DOHH2 (cell line): Measurements from ENCODE around the gene CHPF.

ENCODE experiments used
- EZH2phosphoT487 ChIP-seq: fragments of 200-600 bp; sonication (generic); IDR thresholded peaks from 2 replicates; pipeline ENCODE4 v1.6.1; 2017; ENCODE audit warnings: borderline replicate concordance, mild to moderate bottlenecking, antibody characterized with exemption, low read length, moderate library complexity, mixed read lengths
- TF ChIP-seq, protein P1 (sequence below): fragments of 200-600 bp; sonication (generic); IDR thresholded peaks from one replicate; pipeline ENCODE4 v1.5.1; 2014; ENCODE audit warnings: antibody characterized with exemption, mild to moderate bottlenecking, low read depth, low read length; ENCODE audit not compliant: poor library complexity, severe bottlenecking

DNA sequence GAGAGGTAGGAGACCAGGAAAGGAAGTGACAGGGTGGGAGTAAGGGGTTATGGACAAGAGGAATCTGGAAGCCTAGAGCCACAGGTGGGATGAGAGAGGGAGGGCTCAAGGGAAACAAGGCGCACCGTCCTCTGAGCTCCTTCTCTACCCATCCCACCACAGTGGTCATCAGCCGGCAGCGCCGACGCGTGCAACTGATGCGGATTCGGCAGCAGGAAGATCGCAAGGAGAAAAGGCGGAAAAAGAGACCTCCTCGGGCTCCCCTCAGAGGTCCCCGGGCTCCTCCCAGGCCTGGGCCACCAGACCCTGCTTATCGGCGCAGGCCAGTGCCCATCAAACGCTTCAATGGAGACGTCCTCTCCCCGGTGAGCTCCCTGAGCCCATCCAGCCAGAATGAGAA, 5.4 kb upstream of the CHPF start:
- TF ChIP-seq, protein P1, sequence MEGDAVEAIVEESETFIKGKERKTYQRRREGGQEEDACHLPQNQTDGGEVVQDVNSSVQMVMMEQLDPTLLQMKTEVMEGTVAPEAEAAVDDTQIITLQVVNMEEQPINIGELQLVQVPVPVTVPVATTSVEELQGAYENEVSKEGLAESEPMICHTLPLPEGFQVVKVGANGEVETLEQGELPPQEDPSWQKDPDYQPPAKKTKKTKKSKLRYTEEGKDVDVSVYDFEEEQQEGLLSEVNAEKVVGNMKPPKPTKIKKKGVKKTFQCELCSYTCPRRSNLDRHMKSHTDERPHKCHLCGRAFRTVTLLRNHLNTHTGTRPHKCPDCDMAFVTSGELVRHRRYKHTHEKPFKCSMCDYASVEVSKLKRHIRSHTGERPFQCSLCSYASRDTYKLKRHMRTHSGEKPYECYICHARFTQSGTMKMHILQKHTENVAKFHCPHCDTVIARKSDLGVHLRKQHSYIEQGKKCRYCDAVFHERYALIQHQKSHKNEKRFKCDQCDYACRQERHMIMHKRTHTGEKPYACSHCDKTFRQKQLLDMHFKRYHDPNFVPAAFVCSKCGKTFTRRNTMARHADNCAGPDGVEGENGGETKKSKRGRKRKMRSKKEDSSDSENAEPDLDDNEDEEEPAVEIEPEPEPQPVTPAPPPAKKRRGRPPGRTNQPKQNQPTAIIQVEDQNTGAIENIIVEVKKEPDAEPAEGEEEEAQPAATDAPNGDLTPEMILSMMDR = no peak
- no peak for TF ChIP-seq EZH2phosphoT487
